Globus pallidus (tissue), 1 donor: ENCODE measurements around the gene AGPAT3.

Experiments used
- DNase-seq: peaks from one replicate; pipeline ENCODE4 v3.0.0-alpha.2; 2015; ENCODE audit warnings: low spot score

The AGPAT3 gene

DNA sequence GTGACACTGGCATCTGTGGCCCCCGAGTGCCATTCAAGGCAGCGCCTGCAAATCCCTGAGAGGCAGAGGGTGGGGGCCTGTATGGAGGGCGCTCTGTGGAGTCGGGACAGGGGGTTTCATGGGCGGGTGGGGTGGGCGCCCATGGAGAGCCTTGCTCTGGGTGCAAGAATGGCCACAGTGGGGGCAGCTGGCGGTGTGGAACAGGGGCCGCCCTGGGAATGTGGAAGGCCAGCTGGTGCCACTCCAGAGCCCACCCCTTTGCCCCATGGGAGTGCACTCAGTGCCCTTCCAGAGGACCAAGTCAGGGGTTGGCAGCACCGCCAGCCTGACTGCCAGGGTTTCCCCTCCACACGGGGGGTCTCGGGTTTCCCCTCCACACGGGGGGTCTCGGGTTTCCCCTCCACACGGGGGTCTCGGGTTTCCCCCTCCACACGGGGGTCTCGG lies 92.1 kb downstream of the AGPAT3 start:
- no peak for DNase-seq

DNA sequence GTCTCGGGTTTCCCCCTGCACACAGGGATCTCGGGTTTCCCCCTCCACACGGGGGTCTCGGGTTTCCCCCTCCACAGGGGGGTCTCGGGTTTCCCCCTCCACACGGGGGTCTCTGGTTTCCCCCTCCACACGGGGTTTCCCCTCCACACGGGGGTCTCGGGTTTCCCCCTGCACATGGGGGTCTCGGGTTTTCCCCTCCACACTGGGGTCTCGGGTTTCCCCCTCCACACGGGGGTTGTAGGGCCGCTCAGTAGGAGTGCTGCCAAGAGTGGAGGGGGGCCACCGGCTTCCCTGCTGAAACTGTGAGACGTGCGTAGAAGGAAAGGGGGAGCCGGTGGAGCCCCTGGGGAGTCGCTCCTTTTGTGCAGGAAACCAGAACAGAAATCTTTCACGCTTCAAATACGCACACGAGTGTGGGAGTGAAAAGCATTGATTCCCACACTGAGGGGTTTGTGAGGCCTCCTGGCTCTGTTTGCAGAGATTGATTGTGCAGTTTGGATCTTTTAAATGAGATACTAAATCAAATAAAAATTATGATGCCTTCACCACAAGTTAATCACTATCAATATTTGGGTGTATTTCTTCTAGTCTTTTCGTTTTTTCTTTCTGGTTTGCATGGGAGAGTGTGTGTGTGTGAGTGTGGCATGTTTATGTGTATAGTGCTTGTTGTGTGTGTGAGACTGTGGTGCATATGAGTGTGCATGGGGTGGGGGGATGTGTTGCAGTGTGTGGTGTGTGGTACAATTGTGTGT lies 92.8 kb downstream of the AGPAT3 start:
- DNase-seq = no peak

DNA sequence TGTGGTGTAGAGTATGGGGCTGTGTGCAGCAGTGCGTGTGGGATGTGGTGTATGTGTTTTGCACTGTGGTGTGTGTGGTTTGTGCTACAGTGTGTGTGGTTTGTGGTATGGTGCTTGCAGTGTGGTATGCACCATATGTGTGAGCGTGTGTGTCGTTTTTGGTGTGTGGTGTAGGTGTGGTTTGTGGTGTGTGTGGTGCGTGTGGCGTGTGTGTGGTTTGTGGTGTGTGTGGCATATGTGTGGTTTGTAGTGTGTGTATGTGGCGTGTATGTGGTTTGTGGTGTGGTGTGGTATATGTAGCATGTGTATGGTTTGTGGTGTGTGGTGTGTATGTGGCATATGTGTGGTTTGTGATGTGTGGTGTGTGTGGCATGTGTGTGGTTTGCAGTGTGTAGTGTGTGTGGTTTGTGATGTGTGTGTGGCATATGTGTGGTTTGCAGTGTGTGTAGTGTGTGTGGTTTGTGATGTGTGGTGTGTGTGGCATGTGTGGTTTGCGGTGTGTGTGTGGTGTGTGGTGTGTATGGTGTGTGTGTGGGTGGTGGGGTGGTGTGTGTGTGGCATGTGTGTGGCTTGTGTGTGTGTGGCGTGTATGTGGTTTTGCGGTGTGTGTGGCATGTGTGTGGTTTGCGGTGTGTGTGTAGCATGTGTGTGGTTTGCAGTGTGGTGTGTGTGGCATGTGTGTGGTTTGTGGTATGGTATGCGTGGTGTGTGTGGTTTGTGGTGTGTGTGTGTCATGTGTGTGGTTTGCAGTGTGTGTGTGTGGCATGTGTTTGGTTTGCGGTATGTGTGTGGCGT lies 93.5 kb downstream of the AGPAT3 start:
- DNase-seq = no peak

DNA sequence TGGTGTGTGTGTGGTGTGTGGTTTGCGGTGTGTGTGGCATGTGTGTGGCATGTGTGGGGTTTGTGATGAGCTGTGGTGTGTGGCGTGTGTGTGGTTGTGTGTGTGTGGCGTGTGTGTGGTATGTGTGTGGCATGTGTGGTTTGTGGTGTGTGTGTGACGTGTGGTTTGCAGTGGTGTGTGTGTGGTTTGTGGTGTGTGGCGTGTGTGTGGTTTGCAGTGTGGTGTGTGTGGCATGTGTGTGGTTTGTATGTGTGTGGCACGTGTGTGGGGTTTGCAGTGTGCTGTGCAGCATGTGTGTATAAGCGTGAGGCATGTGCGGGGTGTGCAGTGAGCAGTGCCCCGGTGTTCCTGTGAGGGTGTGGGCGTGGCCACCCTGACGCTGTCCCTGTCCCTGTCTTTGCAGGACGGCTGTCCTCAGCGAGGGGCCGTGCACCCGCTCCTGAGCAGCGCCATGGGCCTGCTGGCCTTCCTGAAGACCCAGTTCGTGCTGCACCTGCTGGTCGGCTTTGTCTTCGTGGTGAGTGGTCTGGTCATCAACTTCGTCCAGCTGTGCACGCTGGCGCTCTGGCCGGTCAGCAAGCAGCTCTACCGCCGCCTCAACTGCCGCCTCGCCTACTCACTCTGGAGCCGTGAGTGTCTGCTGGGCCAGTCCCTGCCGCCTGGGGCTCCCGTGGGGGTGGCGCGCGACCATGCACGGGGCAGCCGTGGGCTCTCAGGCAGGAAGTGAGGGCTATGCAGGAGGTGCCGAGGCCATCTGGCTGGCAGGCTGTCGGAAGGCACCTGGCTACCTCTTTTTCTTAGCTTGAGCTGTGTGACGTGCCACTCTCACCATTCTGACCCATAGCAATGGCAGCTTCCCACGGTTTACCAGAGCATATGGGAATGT lies 94.5 kb downstream of the AGPAT3 start:
- no peak for DNase-seq

DNA sequence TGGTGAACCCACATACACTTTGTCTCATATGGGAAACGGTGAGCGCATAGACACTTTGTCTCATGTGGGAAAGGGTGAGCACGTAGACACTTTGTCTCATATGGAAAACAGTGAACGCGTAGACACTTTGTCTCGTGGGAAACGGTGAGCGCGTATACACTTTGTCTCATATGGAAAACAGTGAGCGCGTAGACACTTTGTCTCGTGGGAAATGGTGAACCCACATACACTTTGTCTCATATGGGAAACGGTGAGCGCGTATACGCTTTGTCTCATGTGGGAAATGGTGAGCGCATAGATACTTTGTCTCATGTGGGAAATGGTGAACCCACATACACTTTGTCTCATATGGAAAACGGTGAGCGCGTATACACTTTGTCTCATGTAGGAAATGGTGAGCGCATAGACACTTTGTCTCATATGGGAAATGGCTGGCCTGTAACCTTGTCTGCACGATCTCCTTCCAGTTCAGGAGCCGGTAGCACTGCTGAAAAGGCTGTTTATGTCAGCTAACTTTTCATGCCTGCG lies 96.4 kb downstream of the AGPAT3 start:
- no peak for DNase-seq

DNA sequence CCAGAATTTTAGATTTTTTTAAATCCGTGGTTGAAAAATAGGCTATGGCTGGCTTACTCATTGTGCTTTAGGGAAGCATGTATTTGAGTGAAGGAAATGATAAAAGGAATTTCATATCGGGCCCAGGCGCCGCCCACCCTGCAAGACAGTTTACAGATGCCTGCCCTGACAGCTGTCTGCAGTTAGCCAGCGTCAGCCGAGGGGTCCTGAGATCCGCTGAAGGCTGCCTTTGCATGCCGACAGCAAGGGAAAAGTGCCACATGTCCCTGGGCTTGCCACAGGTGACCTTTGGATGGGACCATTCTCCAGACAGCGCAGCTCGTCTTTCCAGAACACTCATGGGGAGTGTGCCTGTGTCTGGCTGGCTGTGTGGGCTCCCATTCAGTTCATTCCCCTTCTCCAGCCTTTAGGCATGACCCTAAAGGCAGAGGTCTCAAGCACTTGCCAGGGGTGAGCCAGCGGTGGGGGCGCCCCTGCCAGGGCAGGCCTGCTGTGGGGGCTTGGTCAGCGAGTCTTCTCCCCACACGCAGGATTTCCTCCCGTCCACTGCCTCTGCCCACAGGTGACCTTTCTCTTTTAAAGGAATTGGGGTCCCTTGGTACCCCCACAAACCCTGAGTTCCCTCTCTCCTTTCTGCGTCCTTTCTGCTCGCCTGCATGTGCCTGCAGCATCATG lies 101.0 kb downstream of the AGPAT3 start:
- no peak for DNase-seq

DNA sequence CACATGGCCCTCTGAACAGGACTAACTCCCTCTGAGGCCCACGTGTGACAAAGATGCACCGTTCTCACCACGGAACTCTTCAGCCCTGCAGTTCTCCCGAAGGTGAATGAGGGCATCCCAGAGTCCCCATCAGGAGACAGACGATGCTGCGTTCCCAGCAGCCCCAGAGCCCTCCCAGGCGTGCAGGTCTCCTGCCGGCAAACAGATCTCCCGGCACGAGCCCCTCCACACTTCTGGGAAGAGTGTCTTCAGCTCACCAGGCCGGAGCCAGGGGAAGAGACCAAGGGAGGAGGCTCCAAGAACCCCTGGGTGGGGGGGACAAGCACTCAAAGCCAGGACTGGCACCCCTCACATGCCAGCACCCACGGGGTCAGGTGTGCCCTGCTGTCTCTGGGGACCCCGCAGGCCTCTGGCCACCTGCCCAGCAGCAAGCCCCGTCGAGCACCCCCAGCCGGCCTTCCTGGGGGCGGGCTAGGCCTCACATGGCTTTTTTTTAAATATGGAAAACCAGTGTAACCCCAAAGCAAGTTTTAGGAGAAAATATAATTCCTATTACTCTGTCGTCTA lies 102.0 kb downstream of the AGPAT3 start:
- no peak for DNase-seq

DNA sequence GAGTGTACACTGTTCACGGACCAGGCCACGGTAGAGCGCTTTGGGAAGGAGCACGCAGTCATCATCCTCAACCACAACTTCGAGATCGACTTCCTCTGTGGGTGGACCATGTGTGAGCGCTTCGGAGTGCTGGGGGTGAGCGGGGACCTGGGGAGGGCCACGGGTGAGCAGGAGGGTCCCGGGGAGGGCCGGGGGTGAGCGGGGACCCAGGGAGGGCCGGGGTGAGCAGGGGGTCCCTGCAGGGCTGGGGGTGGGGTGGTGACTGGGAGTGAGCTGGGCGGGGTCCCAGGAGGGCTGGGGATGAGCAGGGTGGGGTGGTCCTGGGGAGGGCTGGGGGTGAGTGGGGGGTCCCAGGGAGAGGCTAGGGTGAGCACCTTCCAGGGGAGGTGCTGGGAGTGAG lies 103.0 kb downstream of the AGPAT3 start:
- no peak for DNase-seq

DNA sequence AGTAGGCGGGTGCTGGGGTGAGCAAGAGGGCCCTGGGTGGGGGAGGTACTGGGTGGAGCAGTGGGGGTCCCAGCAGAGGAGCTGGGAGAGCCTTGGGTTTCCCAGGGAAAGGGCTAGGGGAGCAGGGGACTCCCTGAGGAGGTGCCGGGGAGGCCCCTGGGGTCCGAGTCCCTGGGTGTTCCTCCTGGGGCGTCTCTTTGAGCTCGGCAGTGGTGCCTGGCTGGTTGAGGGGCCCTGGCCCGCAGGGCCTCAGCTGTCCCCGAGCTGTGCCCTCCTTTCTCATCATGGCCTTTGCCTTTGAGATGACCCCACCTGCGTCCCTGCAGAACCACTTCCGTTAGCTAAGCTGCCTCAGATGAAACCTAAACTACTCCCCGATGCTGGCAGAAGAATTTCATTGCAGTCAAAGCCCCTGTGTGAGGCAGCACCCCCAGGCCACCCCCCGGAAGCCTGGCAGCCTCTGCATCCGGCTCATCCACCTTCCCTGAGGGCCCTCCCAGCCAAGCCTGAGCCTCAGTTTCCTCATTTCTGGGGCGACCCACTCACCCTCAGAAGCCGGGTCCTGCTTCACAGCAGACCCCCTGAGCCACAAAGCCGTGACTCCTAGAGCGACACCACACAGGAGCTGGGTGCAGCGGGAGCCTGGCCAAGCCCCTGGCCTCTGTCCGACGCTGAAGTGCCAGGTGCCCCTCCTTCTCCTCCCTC lies 103.5 kb downstream of the AGPAT3 start:
- DNase-seq = no peak

DNA sequence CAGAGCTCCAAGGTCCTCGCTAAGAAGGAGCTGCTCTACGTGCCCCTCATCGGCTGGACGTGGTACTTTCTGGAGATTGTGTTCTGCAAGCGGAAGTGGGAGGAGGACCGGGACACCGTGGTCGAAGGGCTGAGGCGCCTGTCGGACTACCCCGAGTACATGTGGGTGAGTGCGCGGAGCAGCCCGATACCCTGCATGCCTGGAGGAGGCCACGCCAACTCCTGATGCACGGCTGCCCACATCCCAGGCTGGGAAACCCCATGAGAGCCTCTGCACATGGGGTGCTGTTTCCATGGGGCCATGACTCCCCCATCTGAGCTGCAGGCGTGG lies 104.1 kb downstream of the AGPAT3 start:
- DNase-seq = no peak

DNA sequence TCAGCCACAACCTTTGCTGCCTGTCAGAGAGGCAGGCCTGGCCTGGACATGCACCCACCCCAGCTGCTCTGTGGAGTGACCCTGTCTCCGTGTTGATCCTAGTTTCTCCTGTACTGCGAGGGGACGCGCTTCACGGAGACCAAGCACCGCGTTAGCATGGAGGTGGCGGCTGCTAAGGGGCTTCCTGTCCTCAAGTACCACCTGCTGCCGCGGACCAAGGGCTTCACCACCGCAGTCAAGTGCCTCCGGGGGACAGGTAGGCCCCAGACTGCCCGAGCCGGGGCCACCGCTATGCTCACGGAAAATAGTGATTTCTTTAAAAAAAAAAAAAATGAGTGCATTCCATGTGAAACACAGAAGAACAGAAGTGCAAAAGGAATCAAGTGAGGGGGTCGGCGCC lies 105.5 kb downstream of the AGPAT3 start:
- DNase-seq = no peak

DNA sequence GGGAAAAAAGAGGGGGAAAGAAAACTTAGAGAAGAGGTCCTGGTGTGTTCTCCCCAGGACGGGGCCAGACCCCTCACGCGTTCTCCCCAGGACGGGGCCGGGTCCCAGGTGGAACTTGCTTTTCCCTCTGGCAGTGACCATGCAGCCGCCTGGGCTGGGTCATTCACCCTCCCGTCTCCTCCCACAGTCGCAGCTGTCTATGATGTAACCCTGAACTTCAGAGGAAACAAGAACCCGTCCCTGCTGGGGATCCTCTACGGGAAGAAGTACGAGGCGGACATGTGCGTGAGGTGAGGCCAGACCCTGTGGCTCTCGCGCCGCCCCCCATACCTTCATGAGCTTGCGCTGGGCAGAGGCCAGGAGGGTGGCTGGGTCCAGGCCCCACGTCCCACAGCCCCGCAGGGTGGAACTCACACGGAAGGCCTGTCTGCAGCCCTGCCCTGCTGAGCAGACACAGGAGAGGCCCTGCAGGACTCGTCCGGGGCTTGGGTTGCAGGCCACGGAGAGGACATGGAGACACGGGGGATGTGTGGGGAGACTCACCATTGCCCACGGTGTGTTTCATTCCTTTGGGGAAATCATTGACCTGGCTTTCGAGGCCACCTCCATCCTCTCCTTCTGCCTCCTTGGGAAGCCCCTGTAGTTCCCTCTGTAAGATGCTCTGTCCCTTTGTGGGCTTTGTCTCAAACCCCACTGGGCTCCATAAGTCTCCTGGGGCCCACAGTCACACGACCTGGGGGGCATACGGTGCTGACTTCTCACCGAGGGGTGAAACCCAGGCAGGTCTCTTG lies 106.4 kb downstream of the AGPAT3 start:
- DNase-seq = peak; percentile 74

DNA sequence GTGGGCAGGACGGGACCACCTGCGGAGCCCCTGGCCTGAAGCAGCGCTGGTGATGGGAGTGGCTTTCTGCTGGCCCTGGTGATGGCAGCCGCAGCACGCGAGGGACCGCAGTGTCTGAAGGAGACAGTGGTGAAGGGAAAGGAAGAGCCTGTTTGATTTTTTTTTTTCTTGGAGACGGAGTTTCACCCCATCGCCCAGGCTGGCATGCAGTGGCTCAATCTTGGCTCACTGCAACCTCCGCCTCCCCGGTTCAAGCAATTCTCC lies 106.9 kb downstream of the AGPAT3 start:
- DNase-seq = no peak

DNA sequence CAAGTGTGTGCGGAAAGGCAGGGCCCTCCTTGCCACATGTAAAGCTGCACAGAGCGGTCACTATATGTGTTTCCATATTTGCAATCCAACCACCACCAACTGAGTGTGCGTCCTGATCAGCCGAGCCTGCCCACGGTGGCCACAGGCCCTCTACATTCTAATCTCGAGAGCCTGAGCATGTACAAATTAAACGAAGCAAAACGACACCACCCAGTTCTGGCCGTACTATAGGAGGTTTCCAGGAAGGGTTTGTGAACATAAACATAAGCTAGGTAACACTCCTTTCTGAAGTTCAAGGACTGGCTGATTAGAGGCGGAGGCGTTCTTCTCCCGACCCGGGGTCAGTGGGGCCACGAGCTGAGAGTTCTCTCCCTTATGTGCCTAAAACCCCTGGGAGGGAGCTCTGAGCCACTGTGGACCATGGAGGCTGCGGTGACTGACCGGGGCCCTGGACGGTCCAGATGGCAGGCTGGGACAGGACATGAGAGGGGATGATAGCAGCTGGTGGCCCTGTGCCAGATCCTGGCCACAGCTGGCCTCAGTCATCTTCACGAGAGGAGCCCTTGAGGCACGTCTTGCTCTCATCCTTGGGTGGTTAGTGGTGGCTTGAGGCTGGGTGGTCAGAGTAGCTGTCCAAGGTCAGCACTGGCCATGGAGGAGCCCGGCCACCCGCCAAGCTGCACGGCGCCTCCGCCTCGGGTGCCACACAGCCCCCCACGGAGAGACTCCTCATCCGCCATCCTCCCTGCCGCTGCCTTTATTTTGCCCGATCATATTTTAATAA lies 108.0 kb downstream of the AGPAT3 start:
- DNase-seq = no peak

DNA sequence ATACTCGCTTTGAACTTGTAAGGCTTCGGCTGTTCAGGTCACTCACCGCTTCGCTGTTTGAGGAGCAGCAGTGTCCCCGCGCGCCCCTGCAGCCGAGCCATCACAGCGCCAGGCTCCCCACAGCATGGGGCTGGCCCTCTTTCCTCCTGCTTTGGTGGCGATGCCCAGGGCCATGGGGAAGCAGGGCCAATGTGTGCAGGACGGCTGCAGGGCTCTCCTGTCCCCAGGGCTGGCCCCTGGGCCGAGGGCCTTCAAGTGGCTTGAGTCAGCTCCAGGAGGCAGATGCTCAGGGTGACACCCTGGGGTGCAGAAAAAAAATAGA lies 108.6 kb downstream of the AGPAT3 start:
- no peak for DNase-seq

DNA sequence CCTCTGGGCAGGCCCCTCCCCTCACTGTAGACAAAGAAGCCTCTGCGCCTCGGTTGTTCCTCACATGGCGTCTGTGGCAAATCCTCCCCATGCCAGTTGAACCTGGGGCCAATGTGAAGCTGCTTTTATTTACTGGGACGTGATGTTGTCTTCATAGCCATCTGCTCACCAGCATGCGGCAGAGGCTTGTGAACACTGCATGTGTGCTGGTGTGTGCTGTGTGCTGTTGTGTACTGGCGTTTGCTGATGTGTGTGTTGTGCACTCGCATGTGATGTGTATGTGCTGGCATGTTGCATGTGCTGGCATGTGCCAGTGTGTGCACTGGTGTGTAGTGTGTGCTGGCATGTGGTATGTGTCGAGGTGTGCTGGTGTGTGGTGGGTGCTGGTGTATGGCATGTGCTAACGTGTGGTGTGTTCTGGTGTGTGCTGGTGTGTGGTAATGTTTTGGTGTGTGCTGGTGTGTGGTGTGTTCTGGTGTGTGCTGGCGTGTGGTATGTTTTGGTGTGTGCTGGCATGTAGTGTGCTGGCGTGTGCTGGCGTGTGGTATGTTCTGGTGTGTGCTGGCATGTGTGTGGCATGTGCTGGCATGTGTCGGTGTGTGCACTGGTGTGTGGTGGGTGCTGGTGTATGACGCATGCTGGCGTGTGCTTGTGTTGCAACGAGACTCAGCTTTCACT lies 109.9 kb downstream of the AGPAT3 start:
- DNase-seq = no peak

DNA sequence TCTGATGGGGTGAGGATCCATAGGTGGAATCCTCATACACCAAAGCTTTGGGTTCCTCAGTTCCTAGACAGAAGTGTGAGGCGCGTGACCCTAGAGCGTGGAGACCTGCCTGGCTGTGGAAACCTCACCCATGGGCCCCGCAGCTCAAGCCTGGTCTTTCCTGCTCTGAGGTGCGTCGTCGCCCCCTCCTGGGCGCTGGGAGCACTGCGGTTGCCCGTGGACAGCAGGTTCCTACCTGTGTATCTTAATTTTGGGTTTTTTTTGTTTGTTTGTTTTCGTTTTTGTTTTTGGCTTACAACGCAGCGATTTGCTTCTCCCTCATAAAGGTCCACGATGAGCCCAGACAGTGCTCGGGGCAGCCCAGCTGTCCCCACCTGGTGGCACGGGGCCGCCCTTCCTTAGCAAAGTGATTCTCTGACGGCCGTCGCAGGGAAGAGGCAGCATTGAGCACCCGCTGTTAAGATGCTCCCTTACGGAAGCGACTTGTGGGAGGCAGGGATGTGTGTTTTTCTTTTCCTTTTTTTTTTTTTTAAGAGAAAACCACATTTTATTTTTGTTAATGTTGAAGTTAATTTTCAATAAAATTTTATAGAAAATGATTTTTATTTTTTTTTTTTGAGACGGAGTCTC lies 110.6 kb downstream of the AGPAT3 start:
- DNase-seq = peak; percentile 70

DNA sequence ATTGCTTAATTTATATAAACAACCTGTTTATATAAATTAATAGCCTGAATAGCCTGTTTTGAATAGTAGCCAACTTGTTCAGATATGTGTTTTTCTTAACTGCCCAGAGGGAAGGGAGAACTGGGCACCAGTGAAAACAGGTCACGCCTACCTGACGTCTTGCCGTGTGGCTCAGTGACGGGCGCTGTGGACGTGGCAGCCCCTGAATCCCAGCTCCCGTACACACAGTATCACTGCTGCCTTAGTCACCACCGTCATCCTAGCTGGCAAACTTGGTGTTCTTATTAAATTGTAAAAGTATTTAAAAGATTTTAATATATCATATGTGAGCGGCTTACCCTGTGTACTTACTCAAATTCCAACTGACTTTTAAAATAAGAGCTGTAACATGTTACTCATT lies 111.6 kb downstream of the AGPAT3 start:
- DNase-seq = no peak

DNA sequence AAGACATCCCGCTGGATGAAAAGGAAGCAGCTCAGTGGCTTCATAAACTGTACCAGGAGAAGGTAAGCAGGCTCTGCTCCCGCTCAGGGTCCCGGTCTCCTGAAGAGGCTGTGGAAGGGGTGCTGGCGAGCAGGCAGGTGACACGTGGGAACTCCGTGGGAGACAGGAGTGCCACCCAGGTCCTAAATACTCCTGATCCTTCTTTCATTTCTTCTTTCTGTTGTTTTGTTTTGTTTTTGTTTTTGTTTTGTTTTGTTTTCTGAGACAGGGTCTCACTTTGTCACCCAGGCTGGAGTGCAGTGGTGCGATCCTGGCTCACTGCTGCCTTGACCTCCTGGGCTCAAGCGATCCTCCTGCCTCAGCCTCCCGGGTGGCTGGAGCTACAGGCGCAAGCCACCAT lies 113.0 kb downstream of the AGPAT3 start:
- no peak for DNase-seq
